SU-DHL-6 (cell line): ENCODE measurements around the gene C1QTNF1.

Experiments used
- EZH2phosphoT487 ChIP-seq: fragments of 200-600 bp; sonication (generic), shearing (Covaris generic); conservative IDR thresholded peaks from 2 replicates; pipeline ENCODE4 v1.6.1; 2018; ENCODE audit warnings: mild to moderate bottlenecking, antibody characterized with exemption, low read length, moderate library complexity, mixed read lengths
- TF ChIP-seq, protein P1 (sequence below): fragments of 200-600 bp; sonication (generic); IDR thresholded peaks from one replicate; pipeline ENCODE4 v1.5.1; 2017; ENCODE audit warnings: antibody characterized with exemption, mild to moderate bottlenecking, low read length, moderate library complexity; ENCODE audit not compliant: insufficient read depth, poor library complexity, severe bottlenecking

- TF ChIP-seq, protein P1, sequence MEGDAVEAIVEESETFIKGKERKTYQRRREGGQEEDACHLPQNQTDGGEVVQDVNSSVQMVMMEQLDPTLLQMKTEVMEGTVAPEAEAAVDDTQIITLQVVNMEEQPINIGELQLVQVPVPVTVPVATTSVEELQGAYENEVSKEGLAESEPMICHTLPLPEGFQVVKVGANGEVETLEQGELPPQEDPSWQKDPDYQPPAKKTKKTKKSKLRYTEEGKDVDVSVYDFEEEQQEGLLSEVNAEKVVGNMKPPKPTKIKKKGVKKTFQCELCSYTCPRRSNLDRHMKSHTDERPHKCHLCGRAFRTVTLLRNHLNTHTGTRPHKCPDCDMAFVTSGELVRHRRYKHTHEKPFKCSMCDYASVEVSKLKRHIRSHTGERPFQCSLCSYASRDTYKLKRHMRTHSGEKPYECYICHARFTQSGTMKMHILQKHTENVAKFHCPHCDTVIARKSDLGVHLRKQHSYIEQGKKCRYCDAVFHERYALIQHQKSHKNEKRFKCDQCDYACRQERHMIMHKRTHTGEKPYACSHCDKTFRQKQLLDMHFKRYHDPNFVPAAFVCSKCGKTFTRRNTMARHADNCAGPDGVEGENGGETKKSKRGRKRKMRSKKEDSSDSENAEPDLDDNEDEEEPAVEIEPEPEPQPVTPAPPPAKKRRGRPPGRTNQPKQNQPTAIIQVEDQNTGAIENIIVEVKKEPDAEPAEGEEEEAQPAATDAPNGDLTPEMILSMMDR, result no peak
- TF ChIP-seq EZH2phosphoT487, result no peak
Observed at GRCh38 chr17:79039171-79039570, 15.2 kb downstream of the C1QTNF1 start.
